H9 (cell line): ENCODE results near the gene RBFOX2. TPM values are rescaled to one million over a fixed set of nuclear protein-coding genes. Genes with fewer than 3 reads are reported as not detected.

Source experiments
- DNase-seq: peaks from one replicate; pipeline ENCODE4 v3.0.0-alpha.2; 2017
- H2AFZ ChIP-seq: one replicate; pipeline ENCODE4 v1.6.1; 2013; ENCODE audit warnings: mild to moderate bottlenecking, low read length, control low read depth, moderate library complexity
- H2AK5ac ChIP-seq: 2 replicates; pipeline ENCODE4 v1.6.1; 2013; ENCODE audit warnings: low read length, control low read depth, mixed read lengths; ENCODE audit not compliant: insufficient read length
- H2BK120ac ChIP-seq: one replicate; pipeline ENCODE4 v1.6.1; 2013; ENCODE audit warnings: low read depth, mild to moderate bottlenecking, low read length, control low read depth, inconsistent platforms; ENCODE audit not compliant: poor library complexity, severe bottlenecking
- H2BK12ac ChIP-seq: 2 replicates; pipeline ENCODE4 v1.6.1; 2013; ENCODE audit warnings: low read length, control low read depth, mixed read lengths, low read depth; ENCODE audit not compliant: insufficient read length
- H2BK15ac ChIP-seq: 2 replicates; pipeline ENCODE4 v1.6.1; 2013; ENCODE audit warnings: low read depth, low read length, control low read depth
- H2BK20ac ChIP-seq: one replicate; pipeline ENCODE4 v1.6.1; 2013; ENCODE audit warnings: low read depth, mild to moderate bottlenecking, low read length, control low read depth, inconsistent platforms; ENCODE audit not compliant: poor library complexity, severe bottlenecking
- H2BK5ac ChIP-seq: 2 replicates; pipeline ENCODE4 v1.6.1; 2013; ENCODE audit warnings: low read length, control low read depth, mixed read lengths; ENCODE audit not compliant: insufficient read length
- H3K14ac ChIP-seq: 2 replicates; pipeline ENCODE4 v1.6.1; 2013; ENCODE audit warnings: low read length, control low read depth; ENCODE audit not compliant: insufficient read depth
- H3K18ac ChIP-seq: 2 replicates; pipeline ENCODE4 v1.6.1; 2013; ENCODE audit warnings: low read depth, mild to moderate bottlenecking, mixed read lengths, low read length, control low read depth; ENCODE audit not compliant: insufficient read length
- H3K23ac ChIP-seq: 2 replicates; pipeline ENCODE4 v1.6.1; 2013; ENCODE audit warnings: low read length, control low read depth, mixed read lengths, low read depth; ENCODE audit not compliant: insufficient read length
- H3K23me2 ChIP-seq: 2 replicates; pipeline ENCODE4 v1.6.1; 2013; ENCODE audit warnings: low read depth, mild to moderate bottlenecking, mixed read lengths, low read length, control low read depth; ENCODE audit not compliant: insufficient read length, poor library complexity, severe bottlenecking
- H3K27ac ChIP-seq: 2 replicates; pipeline ENCODE4 v1.5.1; 2013; ENCODE audit warnings: low read length, control low read depth, mixed read lengths, low read depth; ENCODE audit not compliant: insufficient read length
- H3K27me3 ChIP-seq: 2 replicates; pipeline ENCODE4 v1.6.1; 2013; ENCODE audit warnings: low read length, control low read depth, inconsistent platforms; ENCODE audit not compliant: insufficient read depth
- H3K4ac ChIP-seq: 2 replicates; pipeline ENCODE4 v1.6.1; 2013; ENCODE audit warnings: low read depth, mild to moderate bottlenecking, control low read depth, inconsistent platforms, low read length, moderate library complexity
- H3K4me1 ChIP-seq: 2 replicates; pipeline ENCODE4 v1.6.1; 2013; ENCODE audit warnings: low read length, control low read depth, inconsistent platforms; ENCODE audit not compliant: insufficient read depth
- H3K4me2 ChIP-seq: 2 replicates; pipeline ENCODE4 v1.6.1; 2013; ENCODE audit warnings: low read length, control low read depth, mixed read lengths; ENCODE audit not compliant: insufficient read length, insufficient read depth
- H3K56ac ChIP-seq: 2 replicates; pipeline ENCODE4 v1.6.1; 2013; ENCODE audit warnings: low read depth, mild to moderate bottlenecking, mixed read lengths, low read length, control low read depth; ENCODE audit not compliant: insufficient read length
- H3K79me1 ChIP-seq: 2 replicates; pipeline ENCODE4 v1.6.1; 2013; ENCODE audit warnings: low read depth, mild to moderate bottlenecking, moderate library complexity, low read length, control low read depth, inconsistent platforms; ENCODE audit not compliant: insufficient read depth, poor library complexity, severe bottlenecking
- H3K79me2 ChIP-seq: 2 replicates; pipeline ENCODE4 v1.6.1; 2013; ENCODE audit warnings: low read length, control low read depth, inconsistent platforms; ENCODE audit not compliant: insufficient read depth
- H3K9ac ChIP-seq: 2 replicates; pipeline ENCODE4 v1.6.1; 2013; ENCODE audit warnings: low read length, control low read depth, mixed read lengths; ENCODE audit not compliant: insufficient read length; ENCODE audit errors: extremely low read depth
- H3K9me3 ChIP-seq: one replicate; pipeline ENCODE4 v1.6.1; 2013; ENCODE audit warnings: low read depth, low read length, inconsistent platforms; ENCODE audit not compliant: control insufficient read depth
- H3T11ph ChIP-seq: one replicate; pipeline ENCODE4 v1.6.1; 2013; ENCODE audit warnings: mild to moderate bottlenecking, low read length, control low read depth, inconsistent platforms
- H4K20me1 ChIP-seq: one replicate; pipeline ENCODE4 v1.6.1; 2013; ENCODE audit not compliant: control insufficient read depth, insufficient read length, insufficient read depth
- H4K5ac ChIP-seq: 2 replicates; pipeline ENCODE4 v1.6.1; 2013; ENCODE audit warnings: low read depth, mild to moderate bottlenecking, mixed read lengths, low read length, control low read depth; ENCODE audit not compliant: insufficient read length
- H4K8ac ChIP-seq: replicated peaks from 2 replicates; pipeline ENCODE4 v1.6.1; 2013; ENCODE audit warnings: low read length, control low read depth, mixed read lengths, low read depth; ENCODE audit not compliant: insufficient read length
- H4K91ac ChIP-seq: 2 replicates; pipeline ENCODE4 v1.6.1; 2013; ENCODE audit warnings: low read depth, mild to moderate bottlenecking, moderate library complexity, mixed read lengths, low read length, control low read depth; ENCODE audit not compliant: insufficient read length
- H3K27ac Mint-ChIP-seq, 3 experiments: 2 replicates in 2 of 3; 3 replicates in 1 of 3; pipeline ENCODE4 v1.8.0; 2020 to 2021; ENCODE audit warnings: mixed read lengths in 3 of 3, mild to moderate bottlenecking in 1 of 3, moderate library complexity in 1 of 3
- H3K27me3 Mint-ChIP-seq: 2 replicates; pipeline ENCODE4 v1.8.0; 2021; ENCODE audit warnings: low read depth, mild to moderate bottlenecking, moderate library complexity, mixed read lengths
- H3K36me3 Mint-ChIP-seq, 3 experiments: 2 replicates in 2 of 3; 3 replicates in 1 of 3; pipeline ENCODE4 v1.8.0; 2020 to 2021; ENCODE audit warnings: low read depth in 3 of 3, mixed read lengths in 3 of 3; ENCODE audit not compliant: insufficient read depth in 1 of 3
- H3K4me1 Mint-ChIP-seq, 2 experiments: 2 replicates each; pipeline ENCODE4 v1.8.0; 2020; ENCODE audit warnings: mixed read lengths in 2 of 2
- H3K4me3 Mint-ChIP-seq, 2 experiments: 2 replicates in 1 of 2; 3 replicates in 1 of 2; pipeline ENCODE4 v1.8.0; 2020 to 2021; ENCODE audit warnings: mild to moderate bottlenecking in 2 of 2, mixed read lengths in 2 of 2, moderate library complexity in 1 of 2
- H3K9me3 Mint-ChIP-seq, 2 experiments: 2 replicates in 1 of 2; 3 replicates in 1 of 2; pipeline ENCODE4 v1.8.0; 2020; ENCODE audit warnings: mild to moderate bottlenecking in 2 of 2, mixed read lengths in 2 of 2, moderate library complexity in 1 of 2
- WGBS: extraction: QIAGEN DNeasy Blood & Tissue Kit; methylation state at CpG from one replicate; pipeline ENCODE4 v1.1.7; 2013; ENCODE audit warnings: missing lambda C conversion rate, low lambda C conversion rate, mixed read lengths; ENCODE audit not compliant: insufficient read length; ENCODE audit errors: extremely low coverage; 5-methylcytosine and 5-hydroxymethylcytosine counted together
- total RNA-seq: library from RNA; stranded (reverse); gene quantifications from 2 replicates; pipeline ENCODE4 v1.2.1, GENCODE V29; 2021
- TF ChIP-seq, protein P1 (sequence below): fragments of 200-600 bp; sonication (generic); conservative IDR thresholded peaks from 3 replicates; pipeline ENCODE4 v1.8.0; 2021; ENCODE audit warnings: antibody characterized with exemption, mild to moderate bottlenecking

Gene RBFOX2
- total RNA-seq, 1 experiment from 2014 or later, result 84.7 TPM

GRCh38 chr22:35729309-35729698 lies 299.3 kb downstream of the RBFOX2 start:
- Histone ChIP-seq H3K27ac (no peak overlapping the region), H4K20me1 (no peaks in the 10 kb centered on the region)

More at GRCh38 chr22:35729309-35729698, 299.3 kb downstream of the RBFOX2 start:
- H4K8ac ChIP-seq, result no peak overlapping the region
- no peaks in the 10 kb centered on the region for H3K9me3 Mint-ChIP-seq
- H3K36me3 Mint-ChIP-seq, result no peaks in the 10 kb centered on the region; a peak in 1 of 7 replicates
- H2BK12ac ChIP-seq, result no peak overlapping the region
- TF ChIP-seq, protein P1, sequence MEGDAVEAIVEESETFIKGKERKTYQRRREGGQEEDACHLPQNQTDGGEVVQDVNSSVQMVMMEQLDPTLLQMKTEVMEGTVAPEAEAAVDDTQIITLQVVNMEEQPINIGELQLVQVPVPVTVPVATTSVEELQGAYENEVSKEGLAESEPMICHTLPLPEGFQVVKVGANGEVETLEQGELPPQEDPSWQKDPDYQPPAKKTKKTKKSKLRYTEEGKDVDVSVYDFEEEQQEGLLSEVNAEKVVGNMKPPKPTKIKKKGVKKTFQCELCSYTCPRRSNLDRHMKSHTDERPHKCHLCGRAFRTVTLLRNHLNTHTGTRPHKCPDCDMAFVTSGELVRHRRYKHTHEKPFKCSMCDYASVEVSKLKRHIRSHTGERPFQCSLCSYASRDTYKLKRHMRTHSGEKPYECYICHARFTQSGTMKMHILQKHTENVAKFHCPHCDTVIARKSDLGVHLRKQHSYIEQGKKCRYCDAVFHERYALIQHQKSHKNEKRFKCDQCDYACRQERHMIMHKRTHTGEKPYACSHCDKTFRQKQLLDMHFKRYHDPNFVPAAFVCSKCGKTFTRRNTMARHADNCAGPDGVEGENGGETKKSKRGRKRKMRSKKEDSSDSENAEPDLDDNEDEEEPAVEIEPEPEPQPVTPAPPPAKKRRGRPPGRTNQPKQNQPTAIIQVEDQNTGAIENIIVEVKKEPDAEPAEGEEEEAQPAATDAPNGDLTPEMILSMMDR, result no peak
- H3K27ac Mint-ChIP-seq, result no peak overlapping the region
- no peaks in the 10 kb centered on the region for H3K27me3 ChIP-seq
- no peak overlapping the region for H4K91ac ChIP-seq
- H2BK5ac ChIP-seq, result no peak overlapping the region
- peaks cover 0 to 10% of the 10 kb centered on the region in 2 experiments; a peak in 2 of 4 replicates for H3K4me1 Mint-ChIP-seq
- H3K79me1 ChIP-seq, result no peaks in the 10 kb centered on the region
- no peak overlapping the region for H3K9ac ChIP-seq
- H2BK120ac ChIP-seq, result no peak overlapping the region
- H3K56ac ChIP-seq, result no peak overlapping the region
- H2AFZ ChIP-seq, result no peak overlapping the region
- H3K4me2 ChIP-seq, result no peak overlapping the region
- no peak overlapping the region for H2BK20ac ChIP-seq
- H4K5ac ChIP-seq, result no peak overlapping the region
- no peaks in the 10 kb centered on the region for H3K79me2 ChIP-seq
- H3K23ac ChIP-seq, result no peak overlapping the region
- H3T11ph ChIP-seq, result no peak overlapping the region
- no peak overlapping the region for H3K18ac ChIP-seq
- no peak overlapping the region for H2BK15ac ChIP-seq
- no peaks in the 10 kb centered on the region for H3K9me3 ChIP-seq
- H3K4me1 ChIP-seq, result no peaks in the 10 kb centered on the region
- no peak overlapping the region for H3K14ac ChIP-seq
- H3K4me3 Mint-ChIP-seq, result no peak overlapping the region
- H3K4ac ChIP-seq, result no peak overlapping the region
- peaks cover 7% of the 10 kb centered on the region for H3K27me3 Mint-ChIP-seq
- H3K23me2 ChIP-seq, result no peaks in the 10 kb centered on the region
- DNase-seq, result no peak
- no CpG with 5 or more reads among the region's 2 CpGs for WGBS
- no peak overlapping the region for H2AK5ac ChIP-seq
